HG02885 (cell line): ENCODE results near the gene TMOD1.
"Not testable (repeated sequence)": the region's sequence is repeated elsewhere in the genome, so short reads cannot be mapped to it uniquely, and the experiment has no call there.

Experiments
- ATAC-seq: cut with Tn5 transposase; IDR thresholded peaks from one replicate; pipeline ENCODE4 v1.9.1; 2021; ENCODE audit warnings: mild to moderate bottlenecking; ENCODE audit not compliant: unreplicated experiment, poor library complexity

The TMOD1 gene

DNA sequence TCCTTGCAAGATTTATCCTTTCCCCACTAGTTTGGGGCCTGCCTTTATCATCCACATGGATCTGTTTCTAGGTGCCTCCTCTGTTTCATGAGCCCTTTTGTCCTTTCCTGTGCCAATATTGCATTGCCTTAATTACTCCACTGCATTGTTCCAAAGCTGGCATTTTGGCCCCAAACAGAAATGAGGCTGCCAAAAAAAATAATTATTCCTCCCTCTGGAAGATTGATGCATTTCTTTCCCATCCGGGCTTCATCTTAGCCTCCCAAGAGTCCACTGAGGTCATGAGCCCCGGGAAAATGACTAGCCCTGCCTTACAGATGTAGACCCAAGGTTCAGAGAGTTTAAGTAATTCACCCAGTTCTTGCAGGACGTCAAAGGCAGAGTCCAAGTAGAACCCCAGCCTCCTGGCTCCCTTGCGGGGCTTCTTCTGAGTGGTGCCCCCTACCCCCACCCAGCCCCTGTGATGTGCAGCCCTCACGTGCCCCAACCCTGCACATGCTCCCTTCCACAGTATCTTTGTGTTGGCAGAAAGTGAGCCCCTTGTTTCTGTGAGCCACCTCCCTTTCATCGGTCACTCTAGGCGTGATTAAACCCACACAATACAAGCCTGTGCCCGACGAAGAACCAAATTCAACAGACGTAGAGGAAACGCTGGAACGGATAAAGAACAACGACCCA is 62.1 kb downstream of the TMOD1 start:
- ATAC-seq, result no peak

DNA sequence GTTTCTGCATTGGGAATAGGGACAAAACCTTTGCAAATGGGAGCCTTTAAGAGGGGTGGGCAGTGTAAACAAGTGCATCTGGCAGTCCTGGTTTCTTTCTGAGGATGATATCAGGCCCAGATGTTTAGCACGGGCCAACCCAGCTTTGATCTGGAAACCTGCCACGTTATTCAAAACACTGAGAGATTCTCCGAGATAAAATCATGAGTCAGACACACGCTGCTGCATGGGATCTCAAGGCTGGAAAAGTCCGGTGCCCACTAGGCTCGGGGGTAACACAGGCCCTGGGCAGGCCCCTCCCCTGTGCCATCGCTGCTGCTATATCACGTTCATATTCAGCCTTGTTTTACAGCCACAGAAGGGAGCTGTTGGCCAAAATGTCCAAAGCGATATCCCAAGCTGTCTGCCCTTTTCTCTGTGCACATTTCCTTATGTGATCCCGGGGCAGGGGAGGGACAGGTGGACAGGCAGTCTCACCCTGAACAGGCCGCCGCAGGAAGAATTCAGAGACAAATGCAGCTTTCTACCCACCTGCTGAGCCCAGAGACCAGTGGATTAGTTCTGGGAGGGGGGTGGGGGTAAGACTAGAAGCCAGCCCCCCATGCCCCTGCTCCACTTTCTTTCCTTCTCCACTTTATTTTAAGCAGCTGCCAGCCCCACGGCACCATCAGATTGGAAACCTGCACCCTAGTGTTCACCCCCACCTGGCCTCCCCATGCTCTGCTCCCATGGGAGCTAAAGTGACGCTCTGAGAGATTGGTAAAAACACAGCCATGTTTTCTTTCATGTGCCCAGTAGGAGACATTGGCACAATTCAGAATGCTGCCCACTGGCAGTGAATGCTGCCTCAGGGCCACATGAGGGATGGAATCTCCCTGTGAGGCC is 63.1 kb downstream of the TMOD1 start:
- no peak for ATAC-seq

DNA sequence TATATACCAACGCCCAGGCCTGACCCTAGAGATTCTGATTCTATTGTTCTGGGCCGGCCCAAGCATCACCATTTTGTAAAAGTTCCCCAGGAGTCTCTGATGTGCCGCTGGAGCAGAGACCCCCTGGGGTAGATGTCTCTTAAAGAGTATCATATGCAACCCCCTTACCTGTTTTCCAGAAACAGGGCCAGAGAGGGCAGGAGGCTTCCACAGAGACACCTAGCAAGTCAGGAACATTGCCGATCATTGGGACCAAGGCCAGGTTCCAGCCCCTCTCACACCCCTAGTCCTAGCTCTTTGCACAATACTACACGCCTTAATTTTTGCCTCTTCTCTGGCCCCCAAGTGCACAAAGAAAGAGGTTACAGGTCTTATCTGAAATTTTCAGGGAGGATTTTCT is 63.8 kb downstream of the TMOD1 start:
- ATAC-seq, result no peak

DNA sequence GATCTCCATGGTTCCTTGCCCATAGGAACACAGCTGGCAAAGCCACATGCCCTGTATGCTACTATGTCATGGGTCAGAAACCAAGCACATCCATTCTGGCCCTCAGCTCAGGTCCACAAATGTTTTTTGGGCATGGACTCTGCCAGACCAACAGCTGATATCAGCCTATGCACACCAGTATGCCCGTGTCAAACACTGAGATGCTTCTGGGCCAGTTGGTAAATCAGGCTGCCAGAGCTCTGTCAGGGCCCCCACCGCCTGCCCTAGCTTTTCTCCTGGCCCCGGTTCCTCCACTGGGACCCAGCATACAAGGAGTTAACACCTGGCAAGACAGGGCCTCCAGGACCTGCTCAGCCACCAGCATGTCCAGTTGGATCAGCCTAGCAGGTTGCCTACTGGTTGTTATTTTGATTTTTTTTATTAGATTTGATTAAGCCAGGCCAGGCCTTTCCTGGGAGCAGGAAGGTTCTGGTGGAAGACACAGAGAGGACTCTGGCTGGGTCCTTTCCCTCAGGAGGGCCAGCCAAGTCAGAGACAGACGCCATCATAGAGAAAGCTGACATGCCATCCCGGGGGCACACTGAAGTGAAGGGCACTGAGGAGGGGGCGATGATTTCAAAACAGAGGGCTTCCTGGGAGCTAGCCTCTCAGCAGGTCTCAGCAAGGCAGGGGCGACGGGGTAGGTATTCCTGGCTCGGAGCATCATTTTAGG is 65.9 kb downstream of the TMOD1 start:
- no peak for ATAC-seq

DNA sequence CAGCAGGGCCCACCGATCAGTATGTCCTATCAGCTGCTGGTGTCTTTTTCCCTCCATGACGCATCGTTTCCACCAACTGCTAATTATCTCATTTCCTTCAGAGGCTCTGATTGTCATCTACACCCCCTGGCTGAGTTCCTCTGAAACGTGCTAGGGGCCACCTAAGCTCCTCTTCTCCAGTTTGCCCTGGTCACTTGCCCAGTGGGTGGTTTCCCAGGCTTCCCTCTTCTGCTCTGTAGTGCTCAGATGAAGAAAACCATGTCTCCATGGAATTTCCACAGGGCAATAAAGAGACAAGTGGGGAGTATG is 66.4 kb downstream of the TMOD1 start:
- no peak for ATAC-seq

DNA sequence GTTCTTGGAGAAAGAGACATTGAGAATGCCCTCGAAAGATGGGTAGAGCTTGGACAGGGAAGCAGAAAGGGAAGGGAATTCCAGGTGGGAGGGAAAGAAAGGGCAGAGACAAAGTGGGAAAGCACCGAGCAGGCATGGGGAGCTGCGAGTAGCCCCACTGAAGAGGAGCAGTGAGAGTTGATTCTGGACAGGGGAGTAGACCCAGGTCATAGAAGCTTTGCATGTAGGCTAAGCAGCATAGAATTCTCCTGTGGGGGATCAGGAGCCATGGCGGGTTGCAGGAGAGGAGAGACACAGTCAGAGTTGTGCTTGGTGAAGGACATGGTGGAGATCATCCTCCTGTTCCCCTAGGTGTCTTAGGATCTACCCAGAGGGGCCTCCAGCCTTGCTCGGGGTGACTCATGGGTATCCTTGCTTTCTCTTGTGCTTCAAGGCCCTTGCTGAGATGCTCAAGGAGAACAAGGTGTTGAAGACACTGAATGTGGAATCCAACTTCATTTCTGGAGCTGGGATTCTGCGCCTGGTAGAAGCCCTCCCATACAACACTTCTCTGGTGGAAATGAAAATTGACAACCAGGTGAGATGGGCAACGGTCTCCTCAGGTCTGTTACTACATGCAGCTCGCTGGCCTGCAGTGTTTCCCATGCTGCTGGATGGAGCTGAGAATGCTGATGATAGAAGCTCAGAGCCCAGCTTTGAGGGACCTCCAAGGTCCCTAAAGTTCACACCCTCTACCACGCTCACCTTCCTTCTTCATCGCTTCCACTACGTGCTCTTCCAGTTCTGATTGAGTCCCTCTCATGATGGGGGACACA is 67.2 kb downstream of the TMOD1 start:
- ATAC-seq, result no peak

DNA sequence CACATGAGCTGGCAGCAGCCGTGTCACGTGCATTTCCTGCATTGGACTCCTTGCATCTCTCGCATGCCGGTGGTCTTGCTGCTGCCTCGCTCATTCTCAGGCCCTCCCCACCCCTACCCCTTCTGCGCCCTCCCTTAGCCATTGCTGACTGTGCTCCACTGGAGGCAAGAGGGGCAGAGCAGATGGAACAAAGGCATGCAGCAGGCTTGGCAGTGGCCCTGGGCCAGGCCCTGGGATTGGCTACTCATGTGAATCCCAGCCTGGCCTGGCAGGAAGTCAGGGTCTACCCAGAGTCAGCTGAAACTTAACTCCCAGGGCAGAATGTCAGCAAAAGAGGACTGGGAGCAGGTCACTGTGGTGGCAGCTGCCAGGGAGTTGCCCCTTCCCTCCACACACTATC is 69.4 kb downstream of the TMOD1 start:
- no peak for ATAC-seq

DNA sequence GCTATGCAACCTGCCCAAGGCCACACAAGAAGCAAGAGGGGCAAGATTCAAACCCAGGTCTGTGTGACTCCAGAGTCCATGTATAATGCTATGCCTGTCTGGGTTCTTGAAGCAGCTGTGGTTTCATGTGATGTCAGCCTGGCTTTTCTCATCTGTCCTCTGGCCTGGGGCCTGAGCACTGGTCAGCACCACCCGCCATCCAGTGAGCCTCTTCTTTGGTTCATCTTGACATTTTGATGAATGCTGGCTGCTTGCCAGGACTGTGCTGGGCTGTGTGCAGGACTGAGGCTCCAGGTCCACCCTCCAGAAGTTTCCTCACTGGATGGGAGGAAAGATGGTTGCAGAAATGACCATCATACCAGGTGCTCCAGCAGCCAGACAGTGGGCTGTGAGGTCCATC is 70.2 kb downstream of the TMOD1 start:
- no peak for ATAC-seq

DNA sequence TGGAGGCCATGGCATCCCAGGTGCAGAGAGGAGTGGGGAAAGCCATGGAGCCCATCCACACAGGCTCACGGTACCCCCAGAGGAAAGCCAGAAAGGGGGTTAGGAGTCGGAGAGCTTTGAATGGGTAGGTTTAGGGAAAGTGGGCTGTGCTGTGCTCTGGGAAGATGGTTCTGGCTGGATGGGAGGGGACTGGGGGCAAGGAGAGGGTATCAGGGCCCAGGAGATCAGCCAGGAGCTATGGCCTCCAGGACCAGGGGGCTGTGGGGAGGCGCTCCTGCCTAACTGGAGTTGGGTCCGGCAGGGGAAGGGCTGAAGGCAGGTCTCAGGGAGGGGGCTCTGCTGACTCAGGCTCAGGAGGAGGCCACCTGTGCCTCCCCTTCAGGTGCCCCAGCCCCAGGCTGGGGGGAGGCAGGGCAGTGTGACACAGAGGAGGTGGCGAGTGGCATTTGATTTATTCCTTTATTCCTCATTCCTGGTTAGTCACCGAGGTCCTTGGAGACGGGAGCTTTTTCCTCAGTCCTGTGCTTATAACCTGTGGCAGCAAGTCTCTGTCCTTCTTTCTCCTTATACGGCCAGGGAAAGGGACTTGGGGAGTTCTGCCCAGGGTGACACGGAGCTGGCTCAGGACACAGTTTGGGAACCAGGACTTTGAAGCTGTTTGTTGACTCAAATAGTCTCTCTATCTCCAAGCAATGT is 70.9 kb downstream of the TMOD1 start:
- no peak for ATAC-seq

DNA sequence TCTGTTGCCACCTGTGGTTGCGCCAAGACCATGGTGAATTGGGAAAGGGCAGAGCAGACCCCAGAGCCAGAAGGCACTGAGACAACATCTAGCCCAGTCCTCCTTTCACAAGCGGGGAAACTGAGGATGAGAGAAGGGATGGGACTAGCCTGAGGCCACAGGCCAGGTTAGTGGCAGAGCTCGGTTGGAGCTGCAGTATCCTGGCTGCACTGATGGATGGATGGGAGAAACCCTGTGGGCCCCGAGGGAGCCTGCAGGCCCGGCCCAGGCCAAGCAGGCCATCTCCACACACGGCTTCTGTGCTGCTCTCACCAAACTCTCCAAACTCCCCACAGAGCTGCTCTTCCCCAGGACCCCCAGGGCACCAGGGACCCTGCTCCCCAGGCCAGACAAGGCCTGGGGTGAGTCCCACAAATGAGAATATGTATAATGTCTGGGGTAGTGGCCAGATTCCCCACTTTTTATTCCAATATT is 71.5 kb downstream of the TMOD1 start:
- no peak for ATAC-seq

DNA sequence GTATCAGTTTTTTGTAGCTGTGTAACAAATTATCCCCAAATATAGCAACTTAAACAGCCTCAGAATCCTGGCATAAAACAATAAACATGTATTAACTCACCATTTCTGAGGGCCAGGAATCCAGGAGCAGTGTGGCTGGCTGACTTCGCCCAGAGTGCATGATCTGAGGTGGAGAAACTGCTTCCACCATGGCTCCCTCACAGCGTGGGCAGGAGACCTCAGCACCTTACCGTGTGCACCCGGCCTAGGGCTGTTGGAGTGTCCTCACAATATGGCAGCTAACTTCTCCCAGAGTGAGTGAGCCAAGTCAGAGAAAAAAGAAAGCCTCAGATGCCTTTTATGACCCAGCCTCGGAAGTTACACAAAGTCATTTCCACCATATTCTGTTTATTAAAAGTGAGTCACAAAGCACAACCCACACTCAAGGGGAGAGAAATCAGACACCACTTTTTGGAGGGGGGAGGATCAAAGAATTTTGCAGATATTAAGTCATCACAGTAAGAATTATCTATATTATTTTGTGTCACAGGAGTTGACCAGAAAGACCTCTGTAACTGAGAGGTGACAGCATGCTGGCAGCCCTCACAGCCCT is 72.1 kb downstream of the TMOD1 start:
- no peak for ATAC-seq

DNA sequence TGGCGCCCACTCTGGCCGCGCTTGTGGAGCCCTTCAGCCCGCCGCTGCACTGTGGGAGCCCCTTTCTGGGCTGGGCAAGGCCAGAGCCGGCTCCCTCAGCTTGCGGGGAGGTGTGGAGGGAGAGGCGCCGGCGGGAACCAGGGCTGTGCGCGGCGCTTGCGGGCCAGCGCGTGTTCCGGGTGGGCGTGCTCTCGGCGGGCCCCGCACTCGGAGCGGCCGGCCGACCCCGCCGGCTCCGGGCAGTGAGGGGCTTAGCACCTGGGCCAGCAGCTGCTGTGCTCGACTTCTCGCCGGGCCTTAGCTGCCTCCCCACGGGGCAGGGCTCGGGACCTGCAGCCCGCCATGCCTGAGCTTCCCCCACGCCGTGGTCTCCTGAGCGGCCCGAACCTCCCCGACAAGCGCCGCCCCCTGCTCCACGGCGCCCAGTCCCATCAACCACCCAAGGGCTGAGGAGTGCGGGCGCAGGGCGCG is 72.7 kb downstream of the TMOD1 start:
- ATAC-seq, result not testable (repeated sequence)

DNA sequence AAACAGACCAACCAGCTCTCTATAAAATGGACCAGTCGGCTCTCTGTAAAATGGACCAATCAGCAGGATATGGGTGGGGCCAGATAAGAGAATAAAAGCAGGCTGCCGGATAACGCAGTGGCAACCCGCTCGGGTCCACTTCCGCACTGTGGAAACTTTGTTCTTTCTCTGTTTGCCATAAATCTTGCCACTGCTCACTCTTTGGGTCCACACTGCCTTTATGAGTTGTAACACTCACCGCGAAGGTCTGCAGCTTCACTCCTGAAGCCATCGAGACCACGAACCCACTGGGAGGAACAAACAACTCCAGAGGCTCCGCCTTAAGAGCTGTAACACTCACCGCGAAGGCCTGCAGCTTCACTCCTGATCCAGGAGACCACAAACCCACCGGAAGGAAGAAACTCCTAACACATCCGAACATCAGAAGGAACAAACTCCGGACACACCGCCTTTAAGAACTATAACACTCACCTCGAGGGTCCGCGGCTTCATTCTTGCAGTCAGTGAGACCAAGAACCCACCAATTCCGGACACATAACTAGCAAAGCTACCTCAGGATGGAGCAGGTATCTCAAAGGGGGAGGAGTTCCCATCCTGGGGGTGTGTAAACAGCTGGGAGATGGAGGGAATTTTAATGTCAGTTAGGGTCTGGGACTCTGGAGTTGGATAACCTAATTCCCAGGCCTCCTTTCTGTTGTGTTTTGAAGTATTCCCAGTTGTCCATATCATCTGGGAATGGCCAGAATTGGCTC is 73.6 kb downstream of the TMOD1 start:
- not testable (repeated sequence) for ATAC-seq

DNA sequence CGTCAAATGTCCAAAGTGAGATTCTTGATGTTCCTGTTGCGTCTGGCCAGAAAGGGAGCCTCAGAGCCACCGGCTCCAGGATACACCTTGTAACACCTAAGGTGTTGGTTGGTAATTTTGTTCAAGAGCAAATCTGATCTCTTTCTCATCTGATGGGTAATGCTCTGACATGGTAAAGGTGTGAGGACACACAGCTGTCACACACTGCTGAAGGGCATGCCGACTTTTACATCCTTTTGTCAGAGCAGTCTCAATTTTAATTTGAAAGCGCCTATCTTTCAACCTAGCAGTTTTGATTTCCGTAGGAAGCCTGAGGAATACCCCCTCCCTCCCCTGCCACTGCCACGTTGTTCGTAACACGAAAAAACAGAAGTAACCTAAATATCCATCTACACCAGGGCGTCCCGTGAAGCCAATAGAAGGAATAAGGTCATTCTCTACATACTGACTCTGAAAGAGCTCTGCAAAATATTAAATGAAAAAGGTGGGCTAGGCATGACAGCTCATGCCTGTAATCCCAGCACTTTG is 74.3 kb downstream of the TMOD1 start:
- ATAC-seq, result no peak

DNA sequence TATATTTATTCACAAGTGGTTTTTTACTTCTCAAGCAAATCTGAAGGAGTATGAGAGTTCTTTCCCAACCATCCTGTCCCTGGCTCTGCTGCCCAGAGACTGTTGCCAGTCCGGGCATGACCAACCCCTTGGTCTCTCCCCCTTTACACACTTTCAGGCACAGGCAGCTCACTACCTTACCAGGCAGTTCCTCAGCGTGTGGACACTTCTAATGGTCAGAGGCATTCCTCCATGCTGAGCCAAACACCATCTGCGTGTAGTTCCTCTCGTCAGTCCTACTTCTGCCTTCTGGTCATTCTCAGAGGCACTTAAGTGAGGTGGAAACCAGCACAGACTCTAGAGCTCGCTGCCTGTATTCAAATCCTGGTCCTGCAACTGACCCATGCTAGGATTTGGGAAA is 75.6 kb downstream of the TMOD1 start:
- no peak for ATAC-seq

DNA sequence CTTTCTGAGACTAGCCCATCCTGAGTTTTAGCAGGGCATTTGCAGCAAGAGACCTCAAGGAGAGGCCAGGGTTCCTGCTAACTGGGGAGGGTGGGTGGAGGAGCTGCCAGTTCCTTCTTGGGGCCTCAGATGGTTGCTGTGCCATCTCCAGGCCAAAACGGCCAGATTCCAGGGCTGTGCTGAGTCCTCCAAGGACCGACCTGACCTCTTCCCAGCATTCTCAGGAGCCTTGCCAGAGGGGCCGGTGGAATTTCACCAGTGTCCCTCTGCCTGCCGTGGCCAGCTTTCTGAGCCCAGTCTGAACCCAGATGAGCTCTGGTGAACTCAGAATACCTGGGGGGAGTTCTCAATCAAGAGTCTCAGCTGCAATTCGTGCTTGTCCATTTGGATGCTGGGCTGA is 77.4 kb downstream of the TMOD1 start:
- ATAC-seq, result no peak

DNA sequence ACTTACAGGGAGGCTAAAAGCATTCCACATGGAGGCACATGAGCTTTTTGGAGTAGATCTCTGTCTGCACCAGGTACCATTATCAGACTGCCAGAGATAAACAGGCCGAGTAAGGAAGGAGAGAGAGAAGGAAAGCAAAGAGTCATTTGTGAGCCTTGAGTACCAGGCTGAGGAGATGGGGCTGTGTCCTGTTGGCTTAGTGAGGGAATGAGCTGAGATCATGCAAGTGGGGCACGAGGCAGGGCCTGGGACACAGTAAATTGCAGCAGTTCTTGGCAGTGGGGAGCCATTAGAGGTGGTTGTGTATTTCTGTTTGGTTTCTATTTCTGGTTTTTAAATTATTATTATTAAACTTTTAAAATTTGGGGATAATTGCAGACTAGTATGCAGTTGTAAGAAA is 78.4 kb downstream of the TMOD1 start:
- ATAC-seq, result no peak

DNA sequence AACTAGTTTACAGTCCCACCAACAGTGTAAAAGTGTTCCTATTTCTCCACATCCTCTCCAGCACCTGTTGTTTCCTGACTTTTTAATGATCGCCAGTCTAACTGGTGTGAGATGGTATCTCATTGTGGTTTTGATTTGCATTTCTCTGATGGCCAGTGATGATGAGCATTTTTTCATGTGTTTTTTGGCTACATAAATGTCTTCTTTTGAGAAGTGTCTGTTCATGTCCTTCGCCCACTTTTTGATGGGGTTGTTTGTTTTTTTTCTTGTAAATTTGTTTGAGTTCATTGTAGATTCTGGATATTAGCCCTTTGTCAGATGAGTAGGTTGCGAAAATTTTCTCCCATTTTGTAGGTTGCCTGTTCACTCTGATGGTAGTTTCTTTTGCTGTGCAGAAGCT is 80.1 kb downstream of the TMOD1 start:
- ATAC-seq, result not testable (repeated sequence)
